A549 (cell line): ENCODE results near the gene SLC25A17. TPM values are rescaled to one million over a fixed set of nuclear protein-coding genes. Genes with fewer than 3 reads are reported as not detected.
A peak's percentile ranks its signal among the peaks of the same experiment; 100 is the strongest.

ENCODE experiments used
- ATAC-seq, 2 experiments: fragments of 200-7000 bp in 1 of 2; fragments of >200 bp in 1 of 2; cut with Nextera tagmentation in 1 of 2; cut with Tn5 transposase in 1 of 2; 3 replicates each; pipeline versions ENCODE4 v1.8.0 to v1.9.1; 2018 to 2020; ENCODE audit warnings: mild to moderate bottlenecking in 1 of 2, moderate library complexity in 1 of 2
- CTCF ChIA-PET: fragments of 300-600 bp; sonication (Branson Sonifier 250); formaldehyde crosslinking; extraction: SDS; loops from one replicate; lab custom pipeline; 2021; ENCODE audit warnings: antibody characterized with exemption, inconsistent platforms; lab: Yijun Ruan, JAX
- POLR2A ChIA-PET: fragments of 350-600 bp; formaldehyde crosslinking; extraction: SDS; loops from one replicate; lab custom pipeline; 2021; ENCODE audit warnings: antibody characterized with exemption, inconsistent platforms; lab: Yijun Ruan, JAX
- DNase-seq, 2 experiments: peaks; one replicate each; pipeline versions ENCODE4 v3.0.0 to v3.0.0-alpha.2; 2011 to 2016; ENCODE audit warnings: low read depth in 1 of 2, low spot score in 1 of 2
- FAIRE-seq: peaks from 2 replicates; lab custom pipeline; 2011; peaks lifted over from hg19 to GRCh38; lab: Jason Lieb, UNC
- H3K27ac ChIP-seq, 2 experiments: fragments of >200 bp; sonication (Bioruptor Twin); formaldehyde crosslinking; 3 replicates each; pipeline ENCODE4 v1.5.1; 2016 to 2017
- H3K4me1 ChIP-seq: fragments of >200 bp; sonication (Bioruptor Twin); formaldehyde crosslinking; 3 replicates; pipeline ENCODE4 v1.6.1; 2016
- H3K4me2 ChIP-seq: fragments of >200 bp; sonication (Bioruptor Twin); formaldehyde crosslinking; 3 replicates; pipeline ENCODE4 v1.6.1; 2016
- H3K4me3 ChIP-seq: fragments of >200 bp; sonication (Bioruptor Twin); formaldehyde crosslinking; 3 replicates; pipeline ENCODE4 v1.5.1; 2016
- H3K9me3 ChIP-seq: fragments of >200 bp; sonication (Bioruptor Twin); formaldehyde crosslinking; 3 replicates; pipeline ENCODE4 v1.6.1; 2016
- CBX8 ChIP-seq: fragments of 200-600 bp; sonication (generic); IDR thresholded peaks from 2 replicates; pipeline ENCODE4 v1.6.1; 2016
- EHMT2 ChIP-seq: fragments of 200-600 bp; sonication (generic); IDR thresholded peaks from 2 replicates; pipeline ENCODE4 v1.6.1; 2016; ENCODE audit warnings: antibody characterized with exemption, low read depth, mild to moderate bottlenecking, moderate library complexity
- FOSL2 ChIP-seq, 2 experiments: fragments of 450-650 bp in 1 of 2; fragments of >200 bp in 1 of 2; sonication (Bioruptor Twin) in 1 of 2; formaldehyde crosslinking; IDR thresholded peaks; 2 replicates each; pipeline versions ENCODE4 v1.5.0 to v1.6.1; 2016 to 2020; ENCODE audit warnings: mild to moderate bottlenecking in 1 of 2, moderate library complexity in 1 of 2
- FOXS1 ChIP-seq: fragments of 250-450 bp; sonication (Bioruptor Pico); IDR thresholded peaks from 2 replicates; pipeline ENCODE4 v1.5.0; 2020; ENCODE audit warnings: mild to moderate bottlenecking, moderate library complexity
- GATA3 ChIP-seq: IDR thresholded peaks from 2 replicates; pipeline ENCODE4 v1.6.1; 2012; ENCODE audit warnings: borderline replicate concordance
- HDAC2 ChIP-seq: fragments of 200-600 bp; sonication (generic); IDR thresholded peaks from 2 replicates; pipeline ENCODE4 v1.6.1; 2016
- HOXB13 ChIP-seq: fragments of 250-450 bp; sonication (Bioruptor Pico); IDR thresholded peaks from 2 replicates; pipeline ENCODE4 v1.5.0; 2020; ENCODE audit warnings: low read depth, mild to moderate bottlenecking, moderate library complexity
- JUN ChIP-seq, 2 experiments: fragments of >200 bp; sonication (Bioruptor Twin); formaldehyde crosslinking; IDR thresholded peaks; 2 replicates in 1 of 2; 3 replicates in 1 of 2; pipeline ENCODE4 v1.6.1; 2016 to 2017
- KDM1A ChIP-seq: fragments of 200-600 bp; sonication (generic); IDR thresholded peaks from 2 replicates; pipeline ENCODE4 v1.6.1; 2016; ENCODE audit warnings: low read depth, mild to moderate bottlenecking
- MAFK ChIP-seq: fragments of 450-650 bp; IDR thresholded peaks from 2 replicates; pipeline ENCODE4 v1.6.1; 2014; ENCODE audit not compliant: partially characterized antibody
- MAZ ChIP-seq: fragments of 150-350 bp; IDR thresholded peaks from 2 replicates; pipeline ENCODE4 v1.6.1; 2014; ENCODE audit warnings: antibody characterized with exemption, low read depth, low read length, borderline replicate concordance
- POLR2AphosphoS2 ChIP-seq: conservative IDR thresholded peaks from 2 replicates; pipeline ENCODE4 v1.6.1; 2012; ENCODE audit warnings: low read length, improper control_type of control experiment, inconsistent platforms
- RNF2 ChIP-seq: fragments of 200-600 bp; sonication (generic); IDR thresholded peaks from 2 replicates; pipeline ENCODE4 v1.6.1; 2016; ENCODE audit warnings: low read depth, mild to moderate bottlenecking, antibody characterized with exemption, moderate library complexity, borderline replicate concordance
- ZC3H11A ChIP-seq: fragments of 450-650 bp; IDR thresholded peaks from 2 replicates; pipeline ENCODE4 v1.6.1; 2014; ENCODE audit warnings: antibody characterized with exemption, mild to moderate bottlenecking
- ZSCAN20 ChIP-seq: fragments of 250-450 bp; sonication (Bioruptor Pico); IDR thresholded peaks from 2 replicates; pipeline ENCODE4 v1.8.0; 2022; ENCODE audit warnings: mild to moderate bottlenecking, moderate library complexity
- WGBS: methylation state at CpG from one replicate; pipeline ENCODE4 v1.1.6; 2017; ENCODE audit errors: missing lambda C conversion rate; 5-methylcytosine and 5-hydroxymethylcytosine counted together
- polyA plus RNA-seq, 4 experiments: library from polyadenylated mRNA; depleted of rRNA in 3 of 4; stranded (reverse); fragments of >200 nt; fragmentation: RNase III in 1 of 4; extraction: RNeasy Plus Mini Kit Qiagen cat#74134 plus additional on column Dnase treatment in 1 of 4; gene quantifications; 2 replicates in 3 of 4; 3 replicates in 1 of 4; pipeline ENCODE4 v1.2.3, GENCODE V29; 2011 to 2017
- TF ChIP-seq, protein P1 (sequence below): IDR thresholded peaks from 2 replicates; pipeline ENCODE4 v1.6.1; 2012; ENCODE audit warnings: low read depth, borderline replicate concordance
- TF ChIP-seq, protein P2 (sequence below): fragments of >200 bp; sonication (Bioruptor Twin); formaldehyde crosslinking; IDR thresholded peaks from 2 replicates; pipeline ENCODE4 v1.6.1; 2016
- TF ChIP-seq, protein P3 (sequence below): IDR thresholded peaks from 2 replicates; pipeline ENCODE4 v1.6.1; 2012
- TF ChIP-seq, protein P4 (sequence below): fragments of >200 bp; sonication (Bioruptor Twin); formaldehyde crosslinking; IDR thresholded peaks from 3 replicates; pipeline ENCODE4 v1.6.1; 2016

The SLC25A17 gene
- polyA plus RNA-seq, 2 of the 4 experiments (the other 2 are of a cell fraction): 19.9 to 33.7 TPM

DNA sequence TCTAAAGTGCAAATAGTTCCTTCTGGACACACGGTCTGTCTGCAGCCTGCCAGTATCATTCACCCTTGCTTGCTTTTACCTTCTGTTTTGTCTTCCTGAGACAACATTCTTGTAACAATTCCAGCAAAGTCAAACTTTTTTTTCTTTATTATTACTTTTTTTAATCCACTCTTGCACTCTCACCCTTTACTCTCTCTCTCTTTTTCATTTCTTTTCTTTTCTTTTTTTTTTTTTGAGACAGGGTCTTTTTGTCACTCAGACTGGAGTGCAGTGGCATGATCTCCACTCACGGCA, 86.2 kb downstream of the SLC25A17 start:
- ATAC-seq (no peak), FAIRE-seq (no peak)
- POLR2A ChIA-PET: no interaction called here
- no peak for TF ChIP-seq JUN (IDR thresholded peaks at IDR 0.05)
- TF ChIP-seq CBX8: no peak
- TF ChIP-seq MAFK: no peak
- no peak for TF ChIP-seq POLR2AphosphoS2
- TF ChIP-seq MAZ: no peak
- TF ChIP-seq EHMT2: no peak
- no peak for TF ChIP-seq HOXB13 (CRISPR knock-in tag)
- TF ChIP-seq, protein P1, sequence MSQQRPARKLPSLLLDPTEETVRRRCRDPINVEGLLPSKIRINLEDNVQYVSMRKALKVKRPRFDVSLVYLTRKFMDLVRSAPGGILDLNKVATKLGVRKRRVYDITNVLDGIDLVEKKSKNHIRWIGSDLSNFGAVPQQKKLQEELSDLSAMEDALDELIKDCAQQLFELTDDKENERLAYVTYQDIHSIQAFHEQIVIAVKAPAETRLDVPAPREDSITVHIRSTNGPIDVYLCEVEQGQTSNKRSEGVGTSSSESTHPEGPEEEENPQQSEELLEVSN: no peak
- TF ChIP-seq, protein P2, sequence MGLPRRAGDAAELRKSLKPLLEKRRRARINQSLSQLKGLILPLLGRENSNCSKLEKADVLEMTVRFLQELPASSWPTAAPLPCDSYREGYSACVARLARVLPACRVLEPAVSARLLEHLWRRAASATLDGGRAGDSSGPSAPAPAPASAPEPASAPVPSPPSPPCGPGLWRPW: no peak
- TF ChIP-seq, protein P3, sequence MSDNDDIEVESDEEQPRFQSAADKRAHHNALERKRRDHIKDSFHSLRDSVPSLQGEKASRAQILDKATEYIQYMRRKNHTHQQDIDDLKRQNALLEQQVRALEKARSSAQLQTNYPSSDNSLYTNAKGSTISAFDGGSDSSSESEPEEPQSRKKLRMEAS: no peak
- TF ChIP-seq, all 56 proteins: peak for 0
- 46% methylated on average over 2 of the region's 2 CpGs for WGBS
- no peaks in the 10 kb centered on the region for H3K9me3 ChIP-seq
- peak overlapping the region; percentile 68 for H3K4me2 ChIP-seq
- CTCF ChIA-PET: no interaction called here
- no peak overlapping the region for H3K4me3 ChIP-seq
- no peak for DNase-seq
- peak overlapping the region; percentile 5 to 37; a peak in 1 of 6 replicates for H3K27ac ChIP-seq
- peaks cover 17% of the 10 kb centered on the region for H3K4me1 ChIP-seq

DNA sequence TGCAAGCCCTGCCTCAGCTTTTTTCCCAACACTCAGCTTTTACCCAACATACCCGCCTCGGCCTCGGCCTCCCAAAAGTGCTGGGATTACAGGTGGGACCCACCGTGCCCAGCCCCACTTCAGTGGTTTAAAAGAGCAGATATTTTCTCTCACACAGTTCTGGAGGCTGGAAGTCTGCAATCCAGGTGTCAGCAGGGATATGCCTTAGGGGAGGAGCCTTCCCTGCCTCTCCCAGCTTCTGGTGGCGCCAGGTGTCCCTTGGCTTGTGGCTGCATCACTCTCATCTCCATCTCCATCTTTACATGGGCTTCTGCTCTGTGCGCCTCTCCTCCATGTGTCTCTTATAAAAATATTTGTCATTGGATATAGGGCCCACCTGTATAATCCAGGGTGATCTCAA, 89.9 kb downstream of the SLC25A17 start:
- 100% methylated on average over 5 of the region's 6 CpGs for WGBS
- ChIA-PET CTCF (interaction anchor here (0.6 kb wide), 1 partner anchor 32 kb away, joined by 5 read pairs; no protein-coding TSS in a partner anchor), POLR2A (no interaction called here)
- H3K4me2 ChIP-seq: no peak overlapping the region
- DNase-seq (no peak), ATAC-seq (no peak), FAIRE-seq (no peak)
- peaks cover 17% of the 10 kb centered on the region for H3K4me1 ChIP-seq
- no peak overlapping the region for H3K4me3 ChIP-seq
- H3K27ac ChIP-seq: no peak overlapping the region
- TF ChIP-seq ZSCAN20 (CRISPR knock-in tag): no peak
- TF ChIP-seq, protein P1: no peak
- TF ChIP-seq, protein P4, sequence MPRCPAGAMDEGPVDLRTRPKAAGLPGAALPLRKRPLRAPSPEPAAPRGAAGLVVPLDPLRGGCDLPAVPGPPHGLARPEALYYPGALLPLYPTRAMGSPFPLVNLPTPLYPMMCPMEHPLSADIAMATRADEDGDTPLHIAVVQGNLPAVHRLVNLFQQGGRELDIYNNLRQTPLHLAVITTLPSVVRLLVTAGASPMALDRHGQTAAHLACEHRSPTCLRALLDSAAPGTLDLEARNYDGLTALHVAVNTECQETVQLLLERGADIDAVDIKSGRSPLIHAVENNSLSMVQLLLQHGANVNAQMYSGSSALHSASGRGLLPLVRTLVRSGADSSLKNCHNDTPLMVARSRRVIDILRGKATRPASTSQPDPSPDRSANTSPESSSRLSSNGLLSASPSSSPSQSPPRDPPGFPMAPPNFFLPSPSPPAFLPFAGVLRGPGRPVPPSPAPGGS: no peak
- no peak for TF ChIP-seq GATA3
- TF ChIP-seq ZC3H11A: no peak
- H3K9me3 ChIP-seq: no peaks in the 10 kb centered on the region

DNA sequence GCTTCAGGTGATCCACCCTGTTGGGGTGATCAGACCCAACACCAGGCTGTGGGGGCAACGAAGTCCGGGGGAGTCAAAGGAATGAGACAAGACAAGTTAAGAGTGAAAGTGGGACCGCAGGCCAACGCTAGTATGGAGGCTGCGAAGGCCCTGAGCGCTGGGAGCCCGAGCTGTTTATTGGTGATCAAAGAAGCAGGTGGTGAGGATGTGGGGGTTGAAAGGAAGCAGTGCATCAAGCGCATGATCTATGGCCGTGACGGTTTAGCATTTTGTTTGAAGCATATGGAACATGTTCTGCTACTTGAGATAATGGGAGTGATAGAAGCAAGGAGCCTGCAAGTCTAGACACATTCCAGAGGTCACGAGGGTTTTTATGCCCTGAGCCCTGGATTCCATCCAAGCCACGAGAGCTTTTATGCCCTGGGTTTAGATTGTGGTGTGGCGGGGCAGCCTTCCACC, 90.4 kb downstream of the SLC25A17 start:
- H3K9me3 ChIP-seq: no peaks in the 10 kb centered on the region
- ATAC-seq: no peak
- no peak for FAIRE-seq
- H3K4me3 ChIP-seq: no peak overlapping the region
- H3K27ac ChIP-seq: no peak overlapping the region
- peaks cover 17% of the 10 kb centered on the region for H3K4me1 ChIP-seq
- DNase-seq: no peak
- ChIA-PET POLR2A (no interaction called here), CTCF (interaction anchor here (0.6 kb wide), 1 partner anchor 32 kb away, joined by 5 read pairs; no protein-coding TSS in a partner anchor)
- TF ChIP-seq FOSL2 (IDR thresholded peaks at IDR 0.05) (no peak), FOSL2 (CRISPR knock-in tag; IDR thresholded peaks at IDR 0.05) (no peak), FOXS1 (CRISPR knock-in tag) (no peak), KDM1A (no peak), HDAC2 (no peak), RNF2 (no peak)
- TF ChIP-seq, protein P1: no peak
- WGBS: 83% methylated on average over 13 of the region's 13 CpGs
- no peak overlapping the region for H3K4me2 ChIP-seq
